ENCODE measurements around the gene LRRC37B. TPM values are rescaled to one million over a fixed set of nuclear protein-coding genes. Genes with fewer than 3 reads are reported as not detected.
"Not testable (repeated sequence)": the region's sequence is repeated elsewhere in the genome, so short reads cannot be mapped to it uniquely, and the experiment has no call there.

The LRRC37B gene
- total RNA-seq, 1 donor from 2014 or later: 3.0 TPM

- no peak for DNase-seq
- intact Hi-C loops (cut with DNase I): no loop called here
- ATAC-seq (ENCODE audit: poor library complexity): no peak
Measured at GRCh38 chr17:32033223-32033622, 26.0 kb downstream of the LRRC37B start.

- not testable (repeated sequence) for DNase-seq
Measured at GRCh38 chr17:32033812-32034211, 26.6 kb downstream of the LRRC37B start.

GRCh38 chr17:32040246-32040645 lies 33.1 kb downstream of the LRRC37B start:
- ATAC-seq (ENCODE audit: poor library complexity); DNase-seq; intact Hi-C loops (cut with DNase I): not testable (repeated sequence)

More at GRCh38 chr17:32033812-32034211, 26.6 kb downstream of the LRRC37B start:
- ATAC-seq (ENCODE audit: poor library complexity); intact Hi-C loops (cut with DNase I): not testable (repeated sequence)

- intact Hi-C loops (cut with DNase I); ATAC-seq (ENCODE audit: poor library complexity); DNase-seq: not testable (repeated sequence)
Measured at GRCh38 chr17:32041306-32041875, 34.2 kb downstream of the LRRC37B start.

- intact Hi-C loops (cut with DNase I); ATAC-seq (ENCODE audit: poor library complexity); DNase-seq: not testable (repeated sequence)
Measured at GRCh38 chr17:32042266-32042665, 35.1 kb downstream of the LRRC37B start.

GRCh38 chr17:32045611-32046010 lies 38.4 kb downstream of the LRRC37B start:
- intact Hi-C loops (cut with DNase I); ATAC-seq (ENCODE audit: poor library complexity); DNase-seq: not testable (repeated sequence)

- DNase-seq; ATAC-seq (ENCODE audit: poor library complexity); intact Hi-C loops (cut with DNase I): not testable (repeated sequence)
Measured at GRCh38 chr17:32047663-32048062, 40.5 kb downstream of the LRRC37B start.

GRCh38 chr17:32054985-32055384 lies 47.8 kb downstream of the LRRC37B start:
- ATAC-seq (ENCODE audit: poor library complexity); intact Hi-C loops (cut with DNase I): not testable (repeated sequence)

GRCh38 chr17:32055425-32055824 lies 48.2 kb downstream of the LRRC37B start:
- intact Hi-C loops (cut with DNase I); DNase-seq; ATAC-seq (ENCODE audit: poor library complexity): not testable (repeated sequence)

More at GRCh38 chr17:32054985-32055384, 47.8 kb downstream of the LRRC37B start:
- DNase-seq: not testable (repeated sequence)

- intact Hi-C loops (cut with DNase I); DNase-seq; ATAC-seq (ENCODE audit: poor library complexity): not testable (repeated sequence)
Measured at GRCh38 chr17:32056500-32056899, 49.3 kb downstream of the LRRC37B start.

GRCh38 chr17:32057460-32058105 lies 50.4 kb downstream of the LRRC37B start:
- intact Hi-C loops (cut with DNase I); DNase-seq: not testable (repeated sequence)

GRCh38 chr17:32060695-32061094 lies 53.5 kb downstream of the LRRC37B start:
- intact Hi-C loops (cut with DNase I); ATAC-seq (ENCODE audit: poor library complexity): not testable (repeated sequence)

More at GRCh38 chr17:32057460-32058105, 50.4 kb downstream of the LRRC37B start:
- not testable (repeated sequence) for ATAC-seq (ENCODE audit: poor library complexity)

GRCh38 chr17:32061840-32062239 lies 54.7 kb downstream of the LRRC37B start:
- intact Hi-C loops (cut with DNase I); DNase-seq; ATAC-seq (ENCODE audit: poor library complexity): not testable (repeated sequence)

More at GRCh38 chr17:32060695-32061094, 53.5 kb downstream of the LRRC37B start:
- DNase-seq: not testable (repeated sequence)

GRCh38 chr17:32064091-32064490 lies 56.9 kb downstream of the LRRC37B start:
- intact Hi-C loops (cut with DNase I); DNase-seq; ATAC-seq (ENCODE audit: poor library complexity): not testable (repeated sequence)

GRCh38 chr17:32066123-32066680 lies 59.0 kb downstream of the LRRC37B start:
- peak; percentile 11 for ATAC-seq (ENCODE audit: poor library complexity)
- DNase-seq; intact Hi-C loops (cut with DNase I): not testable (repeated sequence)

- ATAC-seq (ENCODE audit: poor library complexity): peak; percentile 88
- peak; percentile 80 for DNase-seq
- intact Hi-C loops (cut with DNase I): not testable (repeated sequence)
Measured at GRCh38 chr17:32066863-32067642, 59.9 kb downstream of the LRRC37B start.

GRCh38 chr17:32069067-32069466 lies 61.9 kb downstream of the LRRC37B start:
- ATAC-seq (ENCODE audit: poor library complexity); intact Hi-C loops (cut with DNase I); DNase-seq: not testable (repeated sequence)

- intact Hi-C loops (cut with DNase I); DNase-seq; ATAC-seq (ENCODE audit: poor library complexity): not testable (repeated sequence)
Measured at GRCh38 chr17:32071961-32072360, 64.8 kb downstream of the LRRC37B start.

All from Right ventricle myocardium superior (tissue), 1 donor.